Astrocyte (in vitro differentiated cells and primary cell): ENCODE measurements around the gene P3H2. TPM values are rescaled to one million over a fixed set of nuclear protein-coding genes. Genes with fewer than 3 reads are reported as not detected.

Source experiments
- DNase-seq: peaks from one replicate; pipeline ENCODE4 v3.0.0-alpha.2; 2010; ENCODE audit warnings: low read depth
- FAIRE-seq: peaks from 2 replicates; lab custom pipeline; 2011; peaks lifted over from hg19 to GRCh38; lab: Jason Lieb, UNC
- H2AFZ ChIP-seq: 2 replicates; pipeline ENCODE4 v1.6.0; 2012; ENCODE audit warnings: low read depth, low read length, inconsistent platforms
- H3K27ac ChIP-seq: 2 replicates; pipeline ENCODE4 v1.5.1; 2011; ENCODE audit warnings: low read depth, low read length, inconsistent platforms
- H3K27me3 ChIP-seq: 2 replicates; pipeline ENCODE4 v1.6.0; 2011; ENCODE audit warnings: low read length, inconsistent platforms; ENCODE audit not compliant: insufficient read depth
- H3K36me3 ChIP-seq: 2 replicates; pipeline ENCODE4 v1.5.1; 2011; ENCODE audit warnings: low read length, inconsistent platforms; ENCODE audit not compliant: insufficient read depth
- H3K4me1 ChIP-seq: 2 replicates; pipeline ENCODE4 v1.5.1; 2011; ENCODE audit warnings: low read length, inconsistent platforms; ENCODE audit not compliant: insufficient read depth
- H3K4me2 ChIP-seq: 2 replicates; pipeline ENCODE4 v1.6.0; 2012; ENCODE audit warnings: low read length, inconsistent platforms
- H3K4me3 ChIP-seq: 2 replicates; pipeline ENCODE4 v1.5.1; 2011; ENCODE audit warnings: low read depth, mild to moderate bottlenecking, low read length, inconsistent platforms; ENCODE audit not compliant: insufficient read depth
- H3K79me2 ChIP-seq: 2 replicates; pipeline ENCODE4 v1.6.0; 2012; ENCODE audit warnings: mild to moderate bottlenecking, low read length, inconsistent platforms; ENCODE audit not compliant: insufficient read depth
- H3K9ac ChIP-seq: 2 replicates; pipeline ENCODE4 v1.6.0; 2012; ENCODE audit warnings: mild to moderate bottlenecking, low read length, inconsistent platforms
- H3K9me3 ChIP-seq: 2 replicates; pipeline ENCODE4 v1.5.1; 2012; ENCODE audit warnings: low read depth, mild to moderate bottlenecking, low read length, inconsistent platforms; ENCODE audit not compliant: insufficient read depth
- H4K20me1 ChIP-seq: 2 replicates; pipeline ENCODE4 v1.6.0; 2012; ENCODE audit warnings: low read length, inconsistent platforms; ENCODE audit not compliant: insufficient read depth
- H3K27ac Mint-ChIP-seq: one replicate; pipeline ENCODE4 v1.8.0; 2021; ENCODE audit warnings: mild to moderate bottlenecking, mixed read lengths; ENCODE audit not compliant: unreplicated experiment
- H3K27me3 Mint-ChIP-seq: one replicate; pipeline ENCODE4 v1.8.0; 2021; ENCODE audit warnings: low read depth, mixed read lengths; ENCODE audit not compliant: unreplicated experiment
- H3K36me3 Mint-ChIP-seq: one replicate; pipeline ENCODE4 v1.8.0; 2021; ENCODE audit warnings: low read depth, mixed read lengths; ENCODE audit not compliant: unreplicated experiment
- H3K4me1 Mint-ChIP-seq: one replicate; pipeline ENCODE4 v1.8.0; 2021; ENCODE audit warnings: low read depth, mixed read lengths; ENCODE audit not compliant: unreplicated experiment
- H3K4me3 Mint-ChIP-seq: one replicate; pipeline ENCODE4 v1.8.0; 2021; ENCODE audit warnings: mild to moderate bottlenecking, moderate library complexity, mixed read lengths; ENCODE audit not compliant: unreplicated experiment
- H3K9me3 Mint-ChIP-seq: one replicate; pipeline ENCODE4 v1.8.0; 2021; ENCODE audit warnings: mild to moderate bottlenecking, mixed read lengths; ENCODE audit not compliant: unreplicated experiment
- EZH2 ChIP-seq: IDR thresholded peaks from 2 replicates; pipeline ENCODE4 v1.6.1; 2012; ENCODE audit warnings: mild to moderate bottlenecking, low read length, inconsistent platforms; ENCODE audit not compliant: insufficient read depth
- total RNA-seq: library from RNA; stranded (reverse); gene quantifications from 2 replicates; pipeline ENCODE4 v1.2.1, GENCODE V29; 2021
- TF ChIP-seq, protein P1 (sequence below): IDR thresholded peaks from 2 replicates; pipeline ENCODE4 v1.5.1; 2011; ENCODE audit warnings: low read depth, mild to moderate bottlenecking, inconsistent platforms, low read length, moderate library complexity; ENCODE audit not compliant: insufficient read depth

The P3H2 gene
- total RNA-seq, 1 donor from 2014 or later, result 57.7 TPM

DNA sequence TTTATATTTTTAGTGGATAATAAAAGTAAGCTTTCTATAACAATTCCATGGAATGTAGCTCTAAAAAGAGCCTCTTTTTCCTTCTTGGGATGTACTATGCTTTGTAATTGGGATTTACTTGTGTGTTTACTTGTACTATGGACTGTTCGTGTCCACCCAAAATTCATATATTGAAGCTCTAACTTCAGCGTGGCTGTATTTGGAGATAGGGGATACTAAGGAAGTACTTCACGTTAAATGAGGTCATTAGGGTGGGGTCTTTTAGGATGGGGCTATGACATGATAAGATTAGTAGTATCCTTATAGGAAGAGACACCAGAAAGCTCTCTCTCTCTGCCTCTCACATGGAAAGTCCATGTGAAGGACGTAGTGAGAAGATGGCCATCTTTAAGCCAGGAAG, 64.9 kb downstream of the P3H2 start:
- H2AFZ ChIP-seq, result no peak overlapping the region
- H3K4me1 Mint-ChIP-seq, result peaks cover 72% of the 10 kb centered on the region
- FAIRE-seq, result no peak

DNA sequence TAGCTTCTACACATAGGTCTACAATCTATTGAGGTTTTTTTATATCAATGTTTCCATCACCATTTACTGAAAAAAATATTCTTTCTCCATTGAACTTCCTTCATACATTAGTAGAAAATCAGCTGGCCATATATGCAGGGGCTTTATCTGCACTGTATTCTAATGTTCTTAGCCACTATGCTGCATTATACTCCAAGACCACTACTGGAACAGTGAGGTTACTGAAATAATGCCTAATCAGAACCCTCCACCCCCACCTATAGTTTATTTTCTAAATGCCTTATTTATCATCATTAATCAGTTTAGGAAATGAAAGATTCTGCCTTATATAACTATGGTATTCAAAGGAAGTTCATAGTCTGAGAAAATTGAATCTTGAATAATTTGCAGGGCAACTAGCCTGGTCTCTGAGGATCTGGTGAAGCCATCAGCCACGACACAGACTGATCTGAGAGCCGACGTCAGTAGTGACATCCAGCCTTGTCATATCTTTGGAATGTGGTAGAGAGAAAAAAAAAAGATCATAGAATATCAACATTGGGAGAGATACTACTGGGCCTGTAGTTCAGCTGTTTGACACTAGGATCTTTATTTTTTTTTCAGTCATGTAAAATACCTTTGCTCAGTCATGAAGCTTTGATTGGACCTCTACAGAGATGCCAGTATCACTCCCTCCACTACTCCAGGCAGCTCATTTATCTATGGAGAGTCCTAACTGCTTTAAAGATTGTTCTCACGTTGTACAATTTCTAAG, 66.6 kb downstream of the P3H2 start:
- Mint-ChIP-seq H3K36me3 (no peaks in the 10 kb centered on the region), H3K4me3 (no peak overlapping the region), H3K27me3 (no peaks in the 10 kb centered on the region), H3K9me3 (no peaks in the 10 kb centered on the region), H3K27ac (peak overlapping the region; percentile 99), H3K4me1 (peaks cover 74% of the 10 kb centered on the region)
- Histone ChIP-seq H3K79me2 (no peaks in the 10 kb centered on the region), H3K9me3 (no peaks in the 10 kb centered on the region), H4K20me1 (no peaks in the 10 kb centered on the region), H3K36me3 (no peaks in the 10 kb centered on the region), H3K9ac (peak overlapping the region; percentile 40), H3K4me1 (peaks cover 24% of the 10 kb centered on the region), H3K4me3 (no peak overlapping the region), H2AFZ (no peak overlapping the region), H3K27me3 (no peaks in the 10 kb centered on the region), H3K4me2 (peak overlapping the region; percentile 26), H3K27ac (peak overlapping the region; percentile 69)
- FAIRE-seq (peak; percentile 65), DNase-seq (peak; percentile 84)
- TF ChIP-seq, protein P1, sequence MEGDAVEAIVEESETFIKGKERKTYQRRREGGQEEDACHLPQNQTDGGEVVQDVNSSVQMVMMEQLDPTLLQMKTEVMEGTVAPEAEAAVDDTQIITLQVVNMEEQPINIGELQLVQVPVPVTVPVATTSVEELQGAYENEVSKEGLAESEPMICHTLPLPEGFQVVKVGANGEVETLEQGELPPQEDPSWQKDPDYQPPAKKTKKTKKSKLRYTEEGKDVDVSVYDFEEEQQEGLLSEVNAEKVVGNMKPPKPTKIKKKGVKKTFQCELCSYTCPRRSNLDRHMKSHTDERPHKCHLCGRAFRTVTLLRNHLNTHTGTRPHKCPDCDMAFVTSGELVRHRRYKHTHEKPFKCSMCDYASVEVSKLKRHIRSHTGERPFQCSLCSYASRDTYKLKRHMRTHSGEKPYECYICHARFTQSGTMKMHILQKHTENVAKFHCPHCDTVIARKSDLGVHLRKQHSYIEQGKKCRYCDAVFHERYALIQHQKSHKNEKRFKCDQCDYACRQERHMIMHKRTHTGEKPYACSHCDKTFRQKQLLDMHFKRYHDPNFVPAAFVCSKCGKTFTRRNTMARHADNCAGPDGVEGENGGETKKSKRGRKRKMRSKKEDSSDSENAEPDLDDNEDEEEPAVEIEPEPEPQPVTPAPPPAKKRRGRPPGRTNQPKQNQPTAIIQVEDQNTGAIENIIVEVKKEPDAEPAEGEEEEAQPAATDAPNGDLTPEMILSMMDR, result peak; percentile 46
- no peak for TF ChIP-seq EZH2

More for the DNA sequence above, 64.9 kb downstream of the P3H2 start:
- no peaks in the 10 kb centered on the region for H3K9me3 Mint-ChIP-seq
- Histone ChIP-seq H3K9ac (no peak overlapping the region), H3K36me3 (no peaks in the 10 kb centered on the region), H3K79me2 (no peaks in the 10 kb centered on the region), H3K27ac (no peak overlapping the region), H3K27me3 (no peaks in the 10 kb centered on the region), H3K4me2 (no peak overlapping the region), H3K9me3 (no peaks in the 10 kb centered on the region), H3K4me3 (no peak overlapping the region), H4K20me1 (no peaks in the 10 kb centered on the region), H3K4me1 (peaks cover 24% of the 10 kb centered on the region)
- TF ChIP-seq, protein P1, result no peak
- TF ChIP-seq EZH2, result no peak
- H3K27ac Mint-ChIP-seq, result peak overlapping the region; percentile 20
- DNase-seq, result no peak
- no peaks in the 10 kb centered on the region for H3K36me3 Mint-ChIP-seq
- H3K27me3 Mint-ChIP-seq, result no peaks in the 10 kb centered on the region
- no peak overlapping the region for H3K4me3 Mint-ChIP-seq

DNA sequence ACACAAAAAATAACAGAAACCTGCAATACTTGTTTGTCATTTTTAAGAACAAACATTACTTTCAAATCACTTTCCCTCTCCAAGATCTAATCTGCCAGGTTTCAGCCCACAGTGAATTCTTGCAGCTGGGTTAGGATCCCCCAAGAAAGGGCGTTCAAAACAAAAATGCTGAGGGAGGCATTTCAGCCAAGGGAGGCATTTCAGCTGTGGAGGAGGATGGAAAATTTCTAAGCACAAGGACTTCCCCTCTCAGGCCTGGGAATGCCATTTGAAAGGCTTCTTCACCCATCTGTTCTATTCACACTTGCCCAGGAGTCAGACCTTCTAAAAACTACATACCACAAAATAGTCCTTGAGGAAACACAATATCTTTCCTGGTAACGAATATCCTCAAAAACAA, 69.1 kb downstream of the P3H2 start:
- H2AFZ ChIP-seq, result no peak overlapping the region
- H3K4me1 Mint-ChIP-seq, result peaks cover 59% of the 10 kb centered on the region
- H3K4me2 ChIP-seq, result no peak overlapping the region
- no peaks in the 10 kb centered on the region for H3K27me3 ChIP-seq
- DNase-seq (no peak), FAIRE-seq (no peak)
- H3K79me2 ChIP-seq, result no peaks in the 10 kb centered on the region
- H3K27me3 Mint-ChIP-seq, result no peaks in the 10 kb centered on the region
- H3K9ac ChIP-seq, result no peak overlapping the region
- no peak for TF ChIP-seq EZH2
- TF ChIP-seq, protein P1, result no peak
- no peaks in the 10 kb centered on the region for H3K36me3 Mint-ChIP-seq
- H3K27ac ChIP-seq, result no peak overlapping the region
- H3K4me3 ChIP-seq, result no peak overlapping the region
- H3K36me3 ChIP-seq, result no peaks in the 10 kb centered on the region
- no peaks in the 10 kb centered on the region for H3K9me3 Mint-ChIP-seq
- no peak overlapping the region for H3K4me3 Mint-ChIP-seq
- peaks cover 21% of the 10 kb centered on the region for H3K4me1 ChIP-seq
- H3K9me3 ChIP-seq, result no peaks in the 10 kb centered on the region
- H4K20me1 ChIP-seq, result no peaks in the 10 kb centered on the region
- H3K27ac Mint-ChIP-seq, result peak overlapping the region; percentile 88
